GM11168 (cell line): ENCODE data around the gene VSTM4.

Experiments used
- in situ Hi-C: fragments of 300-500 bp; cut with MboI; formaldehyde crosslinking; loops from one replicate; pipeline ENCODE4 v1.12.0; 2022; ENCODE audit warnings: low sequenced_read_pairs; ENCODE audit not compliant: unreplicated experiment

VSTM4 gene

GRCh38 chr10:49096890-49097445 is 18.4 kb downstream of the VSTM4 start:
- in situ Hi-C loops = no loop called here

GRCh38 chr10:49094646-49095045 is 20.7 kb downstream of the VSTM4 start:
- in situ Hi-C loops = no loop called here

- in situ Hi-C loops = no loop called here
Measured at GRCh38 chr10:49093922-49094321, 21.4 kb downstream of the VSTM4 start.

- in situ Hi-C loops = no loop called here
Measured at GRCh38 chr10:49092477-49092876, 22.8 kb downstream of the VSTM4 start.

- in situ Hi-C loops = no loop called here
Measured at GRCh38 chr10:49091450-49092210, 23.7 kb downstream of the VSTM4 start.

- in situ Hi-C loops = no loop called here
Measured at GRCh38 chr10:49090696-49091380, 24.5 kb downstream of the VSTM4 start.

GRCh38 chr10:49090189-49090575 is 25.1 kb downstream of the VSTM4 start:
- in situ Hi-C loops = no loop called here

GRCh38 chr10:49089557-49090188 is 25.6 kb downstream of the VSTM4 start:
- in situ Hi-C loops = no loop called here

GRCh38 chr10:49089152-49089551 is 26.2 kb downstream of the VSTM4 start:
- in situ Hi-C loops = no loop called here

GRCh38 chr10:49086889-49087288 is 28.4 kb downstream of the VSTM4 start:
- in situ Hi-C loops = no loop called here

- in situ Hi-C loops = no loop called here
Measured at GRCh38 chr10:49083261-49083660, 32.1 kb downstream of the VSTM4 start.

GRCh38 chr10:49082766-49083165 is 32.6 kb downstream of the VSTM4 start:
- in situ Hi-C loops = no loop called here

- in situ Hi-C loops = no loop called here
Measured at GRCh38 chr10:49081547-49082275, 33.6 kb downstream of the VSTM4 start.

- in situ Hi-C loops = no loop called here
Measured at GRCh38 chr10:49080965-49081364, 34.4 kb downstream of the VSTM4 start.

GRCh38 chr10:49080071-49080470 is 35.3 kb downstream of the VSTM4 start:
- in situ Hi-C loops = no loop called here

- in situ Hi-C loops = no loop called here
Measured at GRCh38 chr10:49079499-49079898, 35.8 kb downstream of the VSTM4 start.

GRCh38 chr10:49079072-49079471 is 36.2 kb downstream of the VSTM4 start:
- in situ Hi-C loops = no loop called here

- in situ Hi-C loops = no loop called here
Measured at GRCh38 chr10:49078433-49078832, 36.9 kb downstream of the VSTM4 start.

GRCh38 chr10:49076741-49077521 is 38.4 kb downstream of the VSTM4 start:
- in situ Hi-C loops = no loop called here

GRCh38 chr10:49076319-49076718 is 39.0 kb downstream of the VSTM4 start:
- in situ Hi-C loops = no loop called here
